Erythroblast (primary cell): ENCODE measurements around the gene HAGHL.
"Not testable (repeated sequence)": the region's sequence is repeated elsewhere in the genome, so short reads cannot be mapped to it uniquely, and the experiment has no call there.

ENCODE experiments used
- DNase-seq, 2 experiments: peaks; one replicate each; lab custom pipeline; 2025; lab: John Stamatoyannopoulos, UW
- GATA1 ChIP-seq: IDR thresholded peaks from 2 replicates; pipeline ENCODE4 v1.6.1; 2011; ENCODE audit warnings: low read depth, mild to moderate bottlenecking, control low read depth, low read length, moderate library complexity
- POLR2A ChIP-seq: IDR thresholded peaks from 2 replicates; pipeline ENCODE4 v1.6.1; 2011; ENCODE audit warnings: mild to moderate bottlenecking, low read length

Gene HAGHL

GRCh38 chr16:683396-684070, 43.4 kb upstream of the HAGHL start:
- DNase-seq, result peak in 1 of 2 experiments; percentile 62
- TF ChIP-seq POLR2A (no peak), GATA1 (no peak)

- TF ChIP-seq POLR2A (peak; percentile 69), GATA1 (no peak)
- peak; percentile 97 to 98 for DNase-seq
Measured at GRCh38 chr16:684071-684794, 42.7 kb upstream of the HAGHL start, which contains the start of gene JMJD8. TSS of gene JMJD8 (minus strand) at chr16:684334. CDS start at chr16:684319, 15 bp downstream.

- DNase-seq, result peak in 1 of 2 experiments; percentile 30
- no peak for TF ChIP-seq GATA1
- no peak for TF ChIP-seq POLR2A
Measured at GRCh38 chr16:684961-685696, 41.8 kb upstream of the HAGHL start.

- TF ChIP-seq GATA1, result no peak
- peak; percentile 64 for DNase-seq
Measured at GRCh38 chr16:685967-686366, 40.9 kb upstream of the HAGHL start.

- no peak for DNase-seq
- TF ChIP-seq POLR2A, result no peak
- TF ChIP-seq GATA1, result no peak
Measured at GRCh38 chr16:686459-687260, 40.2 kb upstream of the HAGHL start.

GRCh38 chr16:687499-687898, 39.4 kb upstream of the HAGHL start:
- no peak for DNase-seq

GRCh38 chr16:689175-689897, 37.6 kb upstream of the HAGHL start:
- no peak for DNase-seq
- TF ChIP-seq GATA1 (no peak), POLR2A (no peak)

More at GRCh38 chr16:687499-687898, 39.4 kb upstream of the HAGHL start:
- no peak for TF ChIP-seq POLR2A
- TF ChIP-seq GATA1, result no peak

- DNase-seq, result not testable (repeated sequence)
Measured at GRCh38 chr16:691242-691641, 35.7 kb upstream of the HAGHL start.

GRCh38 chr16:692356-693108, 34.4 kb upstream of the HAGHL start:
- no peak for TF ChIP-seq POLR2A
- no peak for TF ChIP-seq GATA1
- DNase-seq, result no peak

GRCh38 chr16:693364-693763, 33.5 kb upstream of the HAGHL start:
- TF ChIP-seq GATA1 (no peak), POLR2A (no peak)
- DNase-seq, result no peak

- TF ChIP-seq GATA1, result no peak
- no peak for TF ChIP-seq POLR2A
- no peak for DNase-seq
Measured at GRCh38 chr16:693766-694165, 33.1 kb upstream of the HAGHL start.
